Cardiac fibroblast (primary cell): ENCODE measurements around the gene TAGLN3.

Experiments used
- DNase-seq, 2 donors: peaks; one replicate each; pipeline versions ENCODE4 v3.0.0 to v3.0.0-alpha.2; 2010; ENCODE audit warnings: low read depth in 2 of 2
- H3K4me3 ChIP-seq, 2 donors: replicated peaks in 1 of 2; 1 replicate in 1 of 2; 2 replicates in 1 of 2; pipeline ENCODE4 v1.5.1; 2011; ENCODE audit warnings: low read depth in 2 of 2, low read length in 2 of 2, mild to moderate bottlenecking in 2 of 2, moderate library complexity in 1 of 2
- CTCF ChIP-seq: IDR thresholded peaks from one replicate; pipeline ENCODE4 v1.5.1; 2011; ENCODE audit warnings: low read depth, mild to moderate bottlenecking, low read length, inconsistent platforms

TAGLN3 gene

GRCh38 chr3:111975131-111975530, 23.6 kb upstream of the TAGLN3 start:
- TF ChIP-seq CTCF, result no peak
- DNase-seq, result no peak
- no peak overlapping the region for H3K4me3 ChIP-seq

GRCh38 chr3:111976254-111976653, 22.5 kb upstream of the TAGLN3 start:
- H3K4me3 ChIP-seq, result no peak overlapping the region
- TF ChIP-seq CTCF, result no peak
- no peak for DNase-seq

- H3K4me3 ChIP-seq, result peak within 1 kb of the TSS; percentile 76 to 86
- no peak for TF ChIP-seq CTCF
- peak; percentile 99 for DNase-seq
Observed at GRCh38 chr3:111978583-111979433, 19.9 kb upstream of the TAGLN3 start, which contains the start of gene ABHD10. ABHD10 (plus strand) TSS chr3:111979026; CDS start chr3:111979062, 36 bp downstream.

GRCh38 chr3:111979434-111980038, 19.2 kb upstream of the TAGLN3 start:
- peak in 1 of 2 donors; percentile 38 for DNase-seq
- TF ChIP-seq CTCF, result no peak
- peak overlapping the region; percentile 76 to 86 for H3K4me3 ChIP-seq

GRCh38 chr3:111980716-111981456, 17.8 kb upstream of the TAGLN3 start:
- no peak overlapping the region for H3K4me3 ChIP-seq
- no peak for DNase-seq
- TF ChIP-seq CTCF, result no peak

GRCh38 chr3:111981457-111981763, 17.3 kb upstream of the TAGLN3 start:
- no peak for TF ChIP-seq CTCF
- DNase-seq, result no peak
- H3K4me3 ChIP-seq, result no peak overlapping the region
